ENCODE results near the gene AMT.

GRCh38 chr3:49411535-49411967 lies 10.7 kb downstream of the AMT start:
- TF ChIP-seq EZH2 (IDR thresholded peaks at IDR 0.05; ENCODE audit: low read depth, unreplicated experiment), result no peak
- no peak for TF ChIP-seq CTCF (conservative IDR thresholded peaks at IDR 0.05; ENCODE audit: low read depth in 2 of 2)

Measured in GM23338 (cell line).